Activated T-helper 17 cell treated with anti-CD3 and anti-CD28 coated beads, Interleukin-2, amount 50 U/mL, for 72 hours (primary cell): ENCODE data around the gene ATXN7L1. TPM values are rescaled to one million over a fixed set of nuclear protein-coding genes. Genes with fewer than 3 reads are reported as not detected.
A peak's percentile ranks its signal among the peaks of the same experiment; 100 is the strongest.
"Not testable (repeated sequence)": the region's sequence is repeated elsewhere in the genome, so short reads cannot be mapped to it uniquely, and the experiment has no call there.

Experiments used
- ATAC-seq: fragments of 150-1000 bp; cut with Tn5 transposase; replicated peaks from 2 replicates; pipeline ENCODE4 v1.10.0; 2021; ENCODE audit warnings: mild to moderate bottlenecking, moderate library complexity
- H3K27ac Mint-ChIP-seq: one replicate; pipeline ENCODE4 v1.8.0; 2022; ENCODE audit warnings: mixed read lengths
- H3K27me3 Mint-ChIP-seq: one replicate; pipeline ENCODE4 v1.8.0; 2022; ENCODE audit warnings: mixed read lengths
- H3K36me3 Mint-ChIP-seq: one replicate; pipeline ENCODE4 v1.8.0; 2022; ENCODE audit warnings: low read depth, mild to moderate bottlenecking, mixed read lengths
- H3K4me1 Mint-ChIP-seq: one replicate; pipeline ENCODE4 v1.8.0; 2022; ENCODE audit warnings: mixed read lengths
- H3K4me3 Mint-ChIP-seq: one replicate; pipeline ENCODE4 v1.8.0; 2022; ENCODE audit warnings: mild to moderate bottlenecking, mixed read lengths
- H3K9me3 Mint-ChIP-seq: one replicate; pipeline ENCODE4 v1.8.0; 2022; ENCODE audit warnings: mixed read lengths
- total RNA-seq, 2 donors: library from RNA; stranded (reverse); gene quantifications; one replicate each; pipeline ENCODE4 v1.2.3, GENCODE V29; 2022

Gene ATXN7L1
- total RNA-seq, 2 donors from 2014 or later, result 12.1 to 24.0 TPM

GRCh38 chr7:105602325-105603305 is 273.8 kb downstream of the ATXN7L1 start:
- no peaks in the 10 kb centered on the region for H3K4me1 Mint-ChIP-seq

GRCh38 chr7:105600720-105601550 is 275.5 kb downstream of the ATXN7L1 start:
- no peak for ATAC-seq
- Mint-ChIP-seq H3K27me3 (no peaks in the 10 kb centered on the region), H3K9me3 (no peaks in the 10 kb centered on the region), H3K4me3 (no peak overlapping the region), H3K27ac (no peak overlapping the region), H3K36me3 (no peaks in the 10 kb centered on the region), H3K4me1 (no peaks in the 10 kb centered on the region)

More at GRCh38 chr7:105602325-105603305, 273.8 kb downstream of the ATXN7L1 start:
- no peaks in the 10 kb centered on the region for H3K27me3 Mint-ChIP-seq
- H3K9me3 Mint-ChIP-seq, result no peaks in the 10 kb centered on the region
- ATAC-seq, result no peak
- no peak overlapping the region for H3K27ac Mint-ChIP-seq
- no peak overlapping the region for H3K4me3 Mint-ChIP-seq
- peaks cover 6% of the 10 kb centered on the region for H3K36me3 Mint-ChIP-seq

- Mint-ChIP-seq H3K4me3 (no peak overlapping the region), H3K36me3 (no peaks in the 10 kb centered on the region), H3K27me3 (no peaks in the 10 kb centered on the region), H3K9me3 (no peaks in the 10 kb centered on the region), H3K4me1 (no peaks in the 10 kb centered on the region), H3K27ac (no peak overlapping the region)
- no peak for ATAC-seq
Measured at GRCh38 chr7:105599551-105599950, 276.8 kb downstream of the ATXN7L1 start.

- not testable (repeated sequence) for H3K27ac Mint-ChIP-seq, H3K4me1 Mint-ChIP-seq, H3K9me3 Mint-ChIP-seq, H3K27me3 Mint-ChIP-seq, ATAC-seq, H3K36me3 Mint-ChIP-seq, H3K4me3 Mint-ChIP-seq
Measured at GRCh38 chr7:105599080-105599479, 277.3 kb downstream of the ATXN7L1 start.

- no peak for ATAC-seq
- no peaks in the 10 kb centered on the region for H3K9me3 Mint-ChIP-seq
- H3K27ac Mint-ChIP-seq, result no peak overlapping the region
- no peaks in the 10 kb centered on the region for H3K4me1 Mint-ChIP-seq
- no peak overlapping the region for H3K4me3 Mint-ChIP-seq
- no peaks in the 10 kb centered on the region for H3K36me3 Mint-ChIP-seq
- no peaks in the 10 kb centered on the region for H3K27me3 Mint-ChIP-seq
Measured at GRCh38 chr7:105596866-105597265, 279.5 kb downstream of the ATXN7L1 start.

- no peaks in the 10 kb centered on the region for H3K9me3 Mint-ChIP-seq
- no peaks in the 10 kb centered on the region for H3K27me3 Mint-ChIP-seq
- no peaks in the 10 kb centered on the region for H3K36me3 Mint-ChIP-seq
- no peak overlapping the region for H3K27ac Mint-ChIP-seq
- H3K4me3 Mint-ChIP-seq, result no peak overlapping the region
- ATAC-seq, result no peak
- peaks cover 5% of the 10 kb centered on the region for H3K4me1 Mint-ChIP-seq
Measured at GRCh38 chr7:105594034-105594433, 282.4 kb downstream of the ATXN7L1 start.

- ATAC-seq, result no peak
- Mint-ChIP-seq H3K27me3 (no peaks in the 10 kb centered on the region), H3K27ac (no peak overlapping the region), H3K9me3 (no peaks in the 10 kb centered on the region), H3K4me1 (peaks cover 5% of the 10 kb centered on the region), H3K4me3 (no peak overlapping the region), H3K36me3 (no peaks in the 10 kb centered on the region)
Measured at GRCh38 chr7:105591522-105591921, 284.9 kb downstream of the ATXN7L1 start.

GRCh38 chr7:105590793-105591192 is 285.6 kb downstream of the ATXN7L1 start:
- Mint-ChIP-seq H3K27me3 (no peaks in the 10 kb centered on the region), H3K27ac (no peak overlapping the region), H3K4me1 (peaks cover 5% of the 10 kb centered on the region), H3K9me3 (no peaks in the 10 kb centered on the region), H3K36me3 (no peaks in the 10 kb centered on the region), H3K4me3 (no peak overlapping the region)
- ATAC-seq, result no peak

GRCh38 chr7:105589356-105590077 is 286.9 kb downstream of the ATXN7L1 start:
- ATAC-seq, result peak; percentile 96
- Mint-ChIP-seq H3K9me3 (no peaks in the 10 kb centered on the region), H3K27me3 (no peaks in the 10 kb centered on the region), H3K36me3 (no peaks in the 10 kb centered on the region), H3K27ac (no peak overlapping the region), H3K4me3 (no peak overlapping the region), H3K4me1 (peaks cover 5% of the 10 kb centered on the region)

GRCh38 chr7:105587909-105588635 is 288.3 kb downstream of the ATXN7L1 start:
- no peaks in the 10 kb centered on the region for H3K9me3 Mint-ChIP-seq
- H3K27me3 Mint-ChIP-seq, result no peaks in the 10 kb centered on the region
- H3K4me1 Mint-ChIP-seq, result peaks cover 5% of the 10 kb centered on the region
- no peak overlapping the region for H3K27ac Mint-ChIP-seq
- H3K4me3 Mint-ChIP-seq, result no peak overlapping the region
- H3K36me3 Mint-ChIP-seq, result no peaks in the 10 kb centered on the region
- peak; percentile 42 for ATAC-seq

- no peaks in the 10 kb centered on the region for H3K9me3 Mint-ChIP-seq
- no peaks in the 10 kb centered on the region for H3K36me3 Mint-ChIP-seq
- H3K4me1 Mint-ChIP-seq, result peaks cover 11% of the 10 kb centered on the region
- H3K27ac Mint-ChIP-seq, result peak overlapping the region; percentile 60
- H3K4me3 Mint-ChIP-seq, result no peak overlapping the region
- ATAC-seq, result no peak
- H3K27me3 Mint-ChIP-seq, result peaks cover 6% of the 10 kb centered on the region
Measured at GRCh38 chr7:105585850-105586500, 290.4 kb downstream of the ATXN7L1 start.

- no peak for ATAC-seq
- H3K4me1 Mint-ChIP-seq, result peaks cover 7% of the 10 kb centered on the region
- no peaks in the 10 kb centered on the region for H3K9me3 Mint-ChIP-seq
- peaks cover 6% of the 10 kb centered on the region for H3K27me3 Mint-ChIP-seq
- H3K36me3 Mint-ChIP-seq, result no peaks in the 10 kb centered on the region
- H3K27ac Mint-ChIP-seq, result no peak overlapping the region
- H3K4me3 Mint-ChIP-seq, result no peak overlapping the region
Measured at GRCh38 chr7:105584165-105584564, 292.2 kb downstream of the ATXN7L1 start.

GRCh38 chr7:105583061-105583460 is 293.3 kb downstream of the ATXN7L1 start:
- Mint-ChIP-seq H3K27ac (no peak overlapping the region), H3K36me3 (no peaks in the 10 kb centered on the region), H3K4me3 (no peak overlapping the region), H3K27me3 (peaks cover 6% of the 10 kb centered on the region), H3K4me1 (peaks cover 7% of the 10 kb centered on the region), H3K9me3 (no peaks in the 10 kb centered on the region)
- ATAC-seq, result no peak
